Naive B cell (primary cell): ENCODE results near the gene PCIF1. TPM values are rescaled to one million over a fixed set of nuclear protein-coding genes. Genes with fewer than 3 reads are reported as not detected.
"Not testable (repeated sequence)": the region's sequence is repeated elsewhere in the genome, so short reads cannot be mapped to it uniquely, and the experiment has no call there.

ENCODE experiments used
- ATAC-seq, 2 donors: fragments of 150-1000 bp; cut with Tn5 transposase; 2 replicates each; pipeline ENCODE4 v1.10.0; 2021; ENCODE audit warnings: low read depth in 2 of 2, mild to moderate bottlenecking in 2 of 2, moderate library complexity in 2 of 2
- DNase-seq: peaks from one replicate; pipeline ENCODE4 v3.0.0; 2022
- H3K27ac Mint-ChIP-seq, 6 donors: one replicate each; pipeline ENCODE4 v1.8.0; 2020 to 2022; ENCODE audit warnings: mild to moderate bottlenecking in 6 of 6, mixed read lengths in 6 of 6, moderate library complexity in 5 of 6, inconsistent platforms in 2 of 6
- H3K27me3 Mint-ChIP-seq, 3 donors: one replicate each; pipeline ENCODE4 v1.8.0; 2021 to 2022; ENCODE audit warnings: mixed read lengths in 3 of 3, mild to moderate bottlenecking in 1 of 3
- H3K36me3 Mint-ChIP-seq, 2 donors: one replicate each; pipeline ENCODE4 v1.8.0; 2020 to 2022; ENCODE audit warnings: mixed read lengths in 2 of 2, inconsistent platforms in 1 of 2, mild to moderate bottlenecking in 1 of 2
- H3K4me1 Mint-ChIP-seq, 3 donors: one replicate each; pipeline ENCODE4 v1.8.0; 2020 to 2022; ENCODE audit warnings: mixed read lengths in 3 of 3, inconsistent platforms in 1 of 3, mild to moderate bottlenecking in 1 of 3, moderate library complexity in 1 of 3
- H3K4me3 Mint-ChIP-seq, 8 donors: one replicate each; pipeline ENCODE4 v1.8.0; 2020 to 2022; ENCODE audit warnings: mild to moderate bottlenecking in 8 of 8, mixed read lengths in 8 of 8, moderate library complexity in 8 of 8, inconsistent platforms in 2 of 8
- H3K9me3 Mint-ChIP-seq, 7 donors: one replicate each; pipeline ENCODE4 v1.8.0; 2020 to 2022; ENCODE audit warnings: mixed read lengths in 7 of 7, mild to moderate bottlenecking in 5 of 7, inconsistent platforms in 2 of 7, moderate library complexity in 1 of 7
- polyA plus RNA-seq, 6 donors: library from polyadenylated mRNA; unstranded; fragments of 300-500 nt; fragmentation: Illumina TruSeq; gene quantifications; one replicate each; pipeline ENCODE4 v1.2.3, GENCODE V29; 2021; ENCODE audit warnings: low read depth in 6 of 6

The PCIF1 gene
- polyA plus RNA-seq, 6 donors from 2014 or later: 76.3 to 123 (median 91.4) TPM

DNA sequence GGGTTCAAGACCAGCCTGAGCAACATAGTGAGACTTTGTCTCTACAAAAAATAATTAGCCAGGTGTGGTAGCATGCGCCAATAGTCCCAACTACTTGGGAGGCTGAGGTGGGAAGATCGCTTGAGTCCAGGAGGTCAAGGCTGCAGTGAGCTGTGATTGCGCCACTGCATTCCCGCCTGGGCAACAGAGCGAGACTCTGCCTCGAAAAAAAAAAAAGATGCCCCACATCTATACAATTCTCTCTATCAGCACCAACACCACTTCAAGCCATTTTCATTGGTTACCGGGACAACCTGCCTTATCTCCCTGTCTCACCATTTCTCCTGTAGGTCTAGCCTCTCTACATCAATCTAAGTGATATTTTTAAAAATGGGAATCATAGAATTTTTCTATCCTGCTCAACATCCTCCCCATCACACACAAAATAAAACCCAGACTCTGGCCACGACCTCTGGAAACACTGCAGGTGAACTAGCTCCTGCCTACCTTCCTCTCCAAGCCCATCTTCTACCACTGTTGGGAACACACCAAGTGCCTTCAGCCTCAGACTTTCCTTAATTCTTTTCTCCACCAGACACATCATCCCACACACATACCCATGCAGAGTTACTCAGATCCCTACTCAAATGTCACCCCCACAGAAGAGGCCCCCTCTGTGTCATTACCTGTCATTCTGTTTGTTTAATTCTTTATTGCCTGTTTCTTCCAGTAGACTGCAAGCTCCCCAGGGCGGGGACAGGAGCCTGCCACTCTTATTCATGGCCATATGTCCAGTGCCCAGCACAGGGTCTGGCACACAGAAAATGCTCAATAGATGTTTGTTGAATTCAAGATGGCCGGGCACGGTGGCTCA lies 12.9 kb upstream of the PCIF1 start:
- peaks cover 0 to 6% (median 4%) of the 10 kb centered on the region in 3 donors for H3K4me1 Mint-ChIP-seq
- peaks cover 4 to 45% (median 32%) of the 10 kb centered on the region in 3 donors for H3K27me3 Mint-ChIP-seq
- no peak for ATAC-seq
- H3K9me3 Mint-ChIP-seq: no peaks in the 10 kb centered on the region
- no peaks in the 10 kb centered on the region for H3K36me3 Mint-ChIP-seq
- peak overlapping the region in 1 of 6 donors; percentile 38 for H3K27ac Mint-ChIP-seq
- no peak overlapping the region for H3K4me3 Mint-ChIP-seq
- DNase-seq: no peak

- Mint-ChIP-seq H3K36me3 (no peaks in the 10 kb centered on the region), H3K4me3 (no peak overlapping the region), H3K9me3 (no peaks in the 10 kb centered on the region), H3K27ac (peak overlapping the region in 1 of 6 donors; percentile 47), H3K27me3 (peaks cover 4 to 29% (median 25%) of the 10 kb centered on the region in 3 donors), H3K4me1 (peaks cover 0 to 18% (median 7%) of the 10 kb centered on the region in 3 donors)
- DNase-seq (no peak), ATAC-seq (no peak)
Measured at GRCh38 chr20:45924391-45925261, 9.9 kb upstream of the PCIF1 start.

DNA sequence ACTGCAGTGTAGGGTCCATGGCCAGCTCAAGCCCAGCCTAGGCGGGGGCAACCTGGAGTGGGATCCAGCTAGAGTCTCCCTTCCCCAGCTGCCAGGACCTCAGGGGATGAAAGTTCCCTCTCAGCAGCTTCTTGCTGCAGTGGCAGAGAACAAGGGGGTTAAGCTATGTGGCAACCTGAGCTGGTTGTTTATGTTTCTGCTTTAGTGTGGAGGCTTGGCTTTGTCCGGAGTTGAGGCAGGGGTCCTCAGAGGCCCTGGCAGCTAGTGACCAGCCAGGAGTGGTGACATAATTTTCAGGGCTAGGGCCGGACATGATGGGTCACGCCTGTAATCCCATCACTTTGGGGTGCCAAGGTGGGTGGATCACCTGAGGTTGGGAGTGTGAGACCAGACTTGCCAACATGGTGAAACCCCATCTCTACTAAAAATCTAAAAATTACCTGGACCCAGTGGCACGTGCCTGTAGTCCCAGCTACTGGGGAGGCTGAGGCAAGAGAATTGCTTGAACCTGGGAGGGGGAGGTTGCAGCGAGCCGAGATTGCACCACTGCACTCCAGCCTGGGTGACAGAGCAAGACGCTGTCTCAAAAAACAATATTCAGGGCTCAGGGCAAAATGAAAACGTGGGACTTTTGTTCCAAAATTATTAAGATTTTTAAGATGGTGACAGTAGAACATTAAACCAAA lies 8.5 kb upstream of the PCIF1 start:
- H3K4me3 Mint-ChIP-seq: no peak overlapping the region
- no peak overlapping the region for H3K27ac Mint-ChIP-seq

DNA sequence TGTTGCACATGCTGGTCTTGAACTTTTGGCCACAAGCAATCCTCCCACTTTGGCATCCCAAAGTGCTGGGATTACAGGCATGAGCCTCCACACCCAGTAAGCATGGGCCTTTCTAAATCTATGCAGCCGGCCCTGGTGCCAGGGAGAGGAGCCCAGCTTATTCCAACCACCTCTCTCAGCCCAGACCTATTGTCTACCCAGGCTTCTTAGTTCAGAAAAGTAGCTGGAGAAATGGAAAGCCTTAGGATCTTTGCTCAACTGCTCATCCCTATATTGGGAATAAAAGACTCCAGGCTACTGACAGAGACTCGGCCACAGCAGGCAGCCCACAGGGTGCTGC lies 7.8 kb upstream of the PCIF1 start:
- Mint-ChIP-seq H3K27me3 (peaks cover 0 to 10% (median 4%) of the 10 kb centered on the region in 3 donors), H3K27ac (no peak overlapping the region), H3K4me1 (peaks cover 0 to 15% (median 5%) of the 10 kb centered on the region in 3 donors), H3K4me3 (no peak overlapping the region), H3K36me3 (no peaks in the 10 kb centered on the region), H3K9me3 (no peaks in the 10 kb centered on the region)
- no peak for DNase-seq
- ATAC-seq: no peak

More for the DNA sequence above, 8.5 kb upstream of the PCIF1 start:
- peaks cover 0 to 18% (median 7%) of the 10 kb centered on the region in 3 donors for H3K4me1 Mint-ChIP-seq
- DNase-seq (no peak), ATAC-seq (no peak)
- no peaks in the 10 kb centered on the region for H3K9me3 Mint-ChIP-seq
- peaks cover 0 to 17% (median 11%) of the 10 kb centered on the region in 3 donors for H3K27me3 Mint-ChIP-seq
- H3K36me3 Mint-ChIP-seq: no peaks in the 10 kb centered on the region

- Mint-ChIP-seq H3K4me3 (no peak overlapping the region), H3K9me3 (no peaks in the 10 kb centered on the region), H3K36me3 (no peaks in the 10 kb centered on the region), H3K27ac (peak overlapping the region in 1 of 6 donors; percentile 47), H3K4me1 (peaks cover 0 to 12% (median 4%) of the 10 kb centered on the region in 3 donors), H3K27me3 (peaks cover 0 to 4% (median 0%) of the 10 kb centered on the region in 3 donors)
- no peak for ATAC-seq
- no peak for DNase-seq
Measured at GRCh38 chr20:45927071-45927878, 7.2 kb upstream of the PCIF1 start.

GRCh38 chr20:45931680-45932079 lies 2.8 kb upstream of the PCIF1 start:
- not testable (repeated sequence) for DNase-seq, ATAC-seq, H3K27me3 Mint-ChIP-seq, H3K36me3 Mint-ChIP-seq, H3K9me3 Mint-ChIP-seq
- peak overlapping the region in 5 of 8 donors; percentile 15 to 95 (median 41) for H3K4me3 Mint-ChIP-seq
- peaks cover 4 to 25% (median 17%) of the 10 kb centered on the region in 3 donors for H3K4me1 Mint-ChIP-seq
- peak overlapping the region in 1 of 6 donors; percentile 16 for H3K27ac Mint-ChIP-seq

- no peak for ATAC-seq
- Mint-ChIP-seq H3K27ac (peak overlapping the region; percentile 94 to 98 (median 96)), H3K27me3 (no peaks in the 10 kb centered on the region), H3K4me3 (peak overlapping the region; percentile 95 to 99 (median 98)), H3K9me3 (no peaks in the 10 kb centered on the region), H3K4me1 (peaks cover 8 to 26% (median 25%) of the 10 kb centered on the region in 3 donors), H3K36me3 (peaks cover 11 to 12% of the 10 kb centered on the region in 2 donors)
- DNase-seq: peak; percentile 32
Measured at GRCh38 chr20:45933266-45934045, 1.0 kb upstream of the PCIF1 start.

DNA sequence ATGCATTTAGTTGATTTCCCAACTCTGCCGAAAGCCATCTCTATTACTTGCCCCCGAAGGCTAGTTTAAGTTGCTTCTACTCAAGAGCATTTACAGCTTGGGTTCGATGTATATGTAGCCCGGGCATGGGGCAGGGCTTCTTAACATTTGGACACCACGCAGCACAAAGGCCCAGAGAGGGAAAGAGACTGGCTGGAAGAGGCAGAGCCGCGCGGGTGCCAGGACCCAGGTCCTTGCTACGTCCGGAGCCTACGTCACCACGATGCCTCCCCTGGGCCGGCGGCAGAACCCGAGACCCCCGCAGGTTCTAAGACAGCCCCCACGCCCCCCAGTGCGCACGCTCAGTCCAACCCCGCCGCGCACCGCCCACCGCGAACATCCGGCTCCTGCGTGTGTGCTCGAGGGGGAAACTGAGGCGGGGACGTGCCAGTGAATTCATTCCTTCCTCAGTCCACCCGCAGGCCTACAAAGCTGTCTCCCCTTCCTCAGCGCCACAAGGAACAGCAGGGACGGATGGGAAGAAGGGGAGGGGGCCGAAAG lies 367 bp upstream of the PCIF1 start:
- no peaks in the 10 kb centered on the region for H3K9me3 Mint-ChIP-seq
- peaks cover 10 to 30% (median 28%) of the 10 kb centered on the region in 3 donors for H3K4me1 Mint-ChIP-seq
- peak overlapping the region; percentile 95 to 99 (median 98) for H3K4me3 Mint-ChIP-seq
- H3K36me3 Mint-ChIP-seq: peaks cover 13 to 16% of the 10 kb centered on the region in 2 donors
- H3K27me3 Mint-ChIP-seq: no peaks in the 10 kb centered on the region
- peak in 1 of 2 donors; percentile 3 for ATAC-seq
- H3K27ac Mint-ChIP-seq: peak overlapping the region; percentile 94 to 98 (median 96)
- DNase-seq: no peak

DNA sequence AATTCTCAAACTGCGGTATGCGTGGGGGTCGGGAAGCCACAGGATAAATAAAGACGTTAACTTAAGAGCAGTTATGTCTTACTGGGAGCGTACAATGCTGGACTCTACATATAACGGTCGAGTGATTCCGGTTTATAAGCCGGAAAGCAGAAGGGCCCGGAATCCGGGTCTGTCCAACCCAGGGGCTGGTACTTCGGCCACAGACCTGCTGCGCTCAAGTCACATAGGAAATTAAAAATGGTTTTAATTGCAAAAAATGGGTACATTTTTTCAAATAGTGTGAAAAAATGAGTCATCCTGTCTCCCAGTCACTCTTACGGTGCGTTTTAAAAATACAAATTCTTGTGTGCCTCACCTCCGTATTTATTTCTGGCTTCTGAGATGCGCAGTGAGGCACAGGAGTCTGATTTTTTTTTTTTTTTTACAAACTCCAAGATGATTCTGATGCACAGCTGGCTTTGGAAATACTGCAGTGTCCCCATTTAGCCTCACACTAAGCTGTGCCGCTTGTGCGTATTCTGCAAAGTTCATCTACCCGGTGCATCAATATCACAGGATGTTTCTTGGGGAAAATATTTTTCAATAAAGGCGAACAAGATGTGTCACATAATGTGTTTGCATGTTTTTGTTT lies 1.0 kb downstream of the PCIF1 start:
- H3K36me3 Mint-ChIP-seq: peaks cover 20 to 24% of the 10 kb centered on the region in 2 donors
- DNase-seq (no peak), ATAC-seq (no peak)
- H3K4me3 Mint-ChIP-seq: peak overlapping the region; percentile 94 to 99 (median 97)
- H3K27ac Mint-ChIP-seq: peak overlapping the region; percentile 90 to 99 (median 96)
- H3K4me1 Mint-ChIP-seq: peaks cover 10 to 34% (median 34%) of the 10 kb centered on the region in 3 donors
- no peaks in the 10 kb centered on the region for H3K27me3 Mint-ChIP-seq
- no peaks in the 10 kb centered on the region for H3K9me3 Mint-ChIP-seq

GRCh38 chr20:45937765-45938164 lies 3.3 kb downstream of the PCIF1 start:
- Mint-ChIP-seq H3K9me3 (no peaks in the 10 kb centered on the region), H3K36me3 (peaks cover 20 to 24% of the 10 kb centered on the region in 2 donors), H3K27me3 (no peaks in the 10 kb centered on the region), H3K4me1 (peaks cover 10 to 34% (median 34%) of the 10 kb centered on the region in 3 donors), H3K4me3 (peak overlapping the region in 5 of 8 donors; percentile 17 to 90 (median 70)), H3K27ac (peak overlapping the region in 3 of 6 donors; percentile 33 to 87 (median 80))
- no peak for DNase-seq
- no peak for ATAC-seq

GRCh38 chr20:45938727-45939438 lies 4.4 kb downstream of the PCIF1 start:
- H3K27ac Mint-ChIP-seq: peak overlapping the region in 2 of 6 donors; percentile 61 to 69
- peak overlapping the region in 3 of 8 donors; percentile 59 to 82 (median 76) for H3K4me3 Mint-ChIP-seq
- peaks cover 21 to 26% of the 10 kb centered on the region in 2 donors for H3K36me3 Mint-ChIP-seq
- no peaks in the 10 kb centered on the region for H3K9me3 Mint-ChIP-seq
- DNase-seq: no peak
- no peak for ATAC-seq
- no peaks in the 10 kb centered on the region for H3K27me3 Mint-ChIP-seq
- peaks cover 10 to 28% (median 25%) of the 10 kb centered on the region in 3 donors for H3K4me1 Mint-ChIP-seq
